Prostate gland (tissue), 2 donors: ENCODE results near the gene PLPP1.

Source experiments
- CTCF ChIP-seq, 4 experiments: fragments of 200-600 bp in 2 of 4; fragments of 450-650 bp in 2 of 4; sonication (generic) in 2 of 4; IDR thresholded peaks; 1 replicate in 3 of 4; 2 replicates in 1 of 4; pipeline ENCODE4 v1.5.1; 2016 to 2019; ENCODE audit warnings: antibody characterized with exemption in 4 of 4, mild to moderate bottlenecking in 2 of 4, moderate library complexity in 2 of 4
- POLR2A ChIP-seq: fragments of 450-650 bp; IDR thresholded peaks from one replicate; pipeline ENCODE4 v1.6.1; 2016; ENCODE audit warnings: antibody characterized with exemption, mild to moderate bottlenecking
- POLR2AphosphoS5 ChIP-seq: sonication (generic); formaldehyde crosslinking; IDR thresholded peaks from one replicate; pipeline ENCODE4 v1.6.1; 2017; ENCODE audit warnings: antibody characterized with exemption

- TF ChIP-seq POLR2AphosphoS5 (no peak), POLR2A (no peak), CTCF (IDR thresholded peaks at IDR 0.05) (no peak)
Measured at GRCh38 chr5:55383254-55383653, 151.5 kb downstream of the PLPP1 start.
